Osteocyte (in vitro differentiated cells): ENCODE measurements around the gene DIABLO. TPM values are rescaled to one million over a fixed set of nuclear protein-coding genes. Genes with fewer than 3 reads are reported as not detected.

Experiments used
- DNase-seq: peaks from one replicate; pipeline ENCODE4 v3.0.0; 2021; ENCODE audit warnings: mixed read lengths; ENCODE audit not compliant: unreplicated experiment; ENCODE audit errors: extremely low spot score
- H3K27ac Mint-ChIP-seq: one replicate; pipeline ENCODE4 v1.8.0; 2021; ENCODE audit warnings: mild to moderate bottlenecking, mixed read lengths; ENCODE audit not compliant: unreplicated experiment
- H3K27me3 Mint-ChIP-seq: one replicate; pipeline ENCODE4 v1.8.0; 2021; ENCODE audit warnings: mixed read lengths; ENCODE audit not compliant: unreplicated experiment
- H3K36me3 Mint-ChIP-seq: one replicate; pipeline ENCODE4 v1.8.0; 2021; ENCODE audit warnings: mixed read lengths; ENCODE audit not compliant: unreplicated experiment
- H3K4me1 Mint-ChIP-seq: one replicate; pipeline ENCODE4 v1.8.0; 2021; ENCODE audit warnings: mixed read lengths; ENCODE audit not compliant: unreplicated experiment
- H3K4me3 Mint-ChIP-seq: one replicate; pipeline ENCODE4 v1.8.0; 2021; ENCODE audit warnings: mild to moderate bottlenecking, moderate library complexity, mixed read lengths; ENCODE audit not compliant: unreplicated experiment
- H3K9me3 Mint-ChIP-seq: one replicate; pipeline ENCODE4 v1.8.0; 2021; ENCODE audit warnings: mixed read lengths; ENCODE audit not compliant: unreplicated experiment
- CTCF ChIP-seq: fragments of 200-600 bp; sonication (generic); IDR thresholded peaks from 2 replicates; pipeline ENCODE4 v1.5.0; 2021; ENCODE audit warnings: antibody characterized with exemption, mild to moderate bottlenecking, moderate library complexity
- total RNA-seq: library from RNA; stranded (reverse); gene quantifications from 2 replicates; pipeline ENCODE4 v1.2.1, GENCODE V29; 2021

DIABLO gene
- total RNA-seq, 1 donor from 2014 or later, result 51.5 TPM

- Mint-ChIP-seq H3K27ac (no peak overlapping the region), H3K4me1 (no peaks in the 10 kb centered on the region)
- TF ChIP-seq CTCF, result no peak
Observed at GRCh38 chr12:122243965-122244364, 18.1 kb upstream of the DIABLO start.

DNA sequence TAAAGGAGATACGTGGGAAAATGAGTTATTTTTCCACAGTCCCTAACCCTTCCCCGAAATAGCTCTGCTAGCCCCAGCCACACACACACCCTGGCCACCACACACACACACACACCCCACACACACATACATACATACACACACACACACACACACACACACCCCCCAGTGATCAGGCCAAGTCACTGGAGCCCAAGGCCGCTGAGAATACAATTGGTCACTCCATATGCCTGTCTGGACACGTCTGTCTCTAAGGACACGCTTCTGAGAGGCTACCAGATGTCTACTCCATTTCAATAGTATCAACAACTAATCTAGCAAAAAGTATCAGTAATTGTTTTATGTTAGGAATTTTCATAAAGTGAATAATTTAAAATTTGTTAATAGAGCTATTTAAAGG, 13.0 kb upstream of the DIABLO start:
- Mint-ChIP-seq H3K27me3 (no peaks in the 10 kb centered on the region), H3K36me3 (peaks cover 35% of the 10 kb centered on the region), H3K4me1 (no peaks in the 10 kb centered on the region), H3K9me3 (no peaks in the 10 kb centered on the region), H3K4me3 (no peak overlapping the region), H3K27ac (no peak overlapping the region)
- DNase-seq, result no peak
- TF ChIP-seq CTCF, result no peak

More at GRCh38 chr12:122243965-122244364, 18.1 kb upstream of the DIABLO start:
- Mint-ChIP-seq H3K36me3 (peaks cover 39% of the 10 kb centered on the region), H3K4me3 (no peak overlapping the region), H3K9me3 (no peaks in the 10 kb centered on the region), H3K27me3 (no peaks in the 10 kb centered on the region)
- DNase-seq, result no peak

DNA sequence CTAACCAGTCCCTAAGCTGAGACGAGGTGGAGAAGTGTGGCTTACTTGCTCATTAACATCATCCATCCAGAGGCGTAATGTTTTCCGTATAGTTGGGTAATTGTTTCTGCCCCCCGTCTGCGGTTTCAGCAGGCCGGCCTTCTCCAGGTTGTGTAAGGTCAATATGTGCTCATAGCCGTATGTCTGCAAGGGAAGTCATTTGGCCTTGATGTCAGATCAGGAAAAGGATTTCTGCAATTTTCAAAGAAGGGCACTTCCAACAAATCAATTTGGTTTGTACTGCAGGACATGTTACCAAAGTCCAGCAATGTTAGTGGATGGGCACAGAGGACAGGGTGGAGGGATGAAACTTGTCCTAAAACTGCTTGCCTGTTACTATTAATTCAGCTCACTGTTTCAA, 9.9 kb upstream of the DIABLO start:
- DNase-seq, result no peak
- Mint-ChIP-seq H3K27ac (no peak overlapping the region), H3K4me3 (no peak overlapping the region), H3K4me1 (no peaks in the 10 kb centered on the region), H3K9me3 (no peaks in the 10 kb centered on the region), H3K36me3 (peaks cover 39% of the 10 kb centered on the region), H3K27me3 (no peaks in the 10 kb centered on the region)
- no peak for TF ChIP-seq CTCF

- Mint-ChIP-seq H3K36me3 (peaks cover 31% of the 10 kb centered on the region), H3K27me3 (no peaks in the 10 kb centered on the region), H3K4me1 (no peaks in the 10 kb centered on the region), H3K27ac (no peak overlapping the region), H3K4me3 (no peak overlapping the region), H3K9me3 (no peaks in the 10 kb centered on the region)
- TF ChIP-seq CTCF, result no peak
- DNase-seq, result no peak
Observed at GRCh38 chr12:122232691-122233090, 6.8 kb upstream of the DIABLO start.

DNA sequence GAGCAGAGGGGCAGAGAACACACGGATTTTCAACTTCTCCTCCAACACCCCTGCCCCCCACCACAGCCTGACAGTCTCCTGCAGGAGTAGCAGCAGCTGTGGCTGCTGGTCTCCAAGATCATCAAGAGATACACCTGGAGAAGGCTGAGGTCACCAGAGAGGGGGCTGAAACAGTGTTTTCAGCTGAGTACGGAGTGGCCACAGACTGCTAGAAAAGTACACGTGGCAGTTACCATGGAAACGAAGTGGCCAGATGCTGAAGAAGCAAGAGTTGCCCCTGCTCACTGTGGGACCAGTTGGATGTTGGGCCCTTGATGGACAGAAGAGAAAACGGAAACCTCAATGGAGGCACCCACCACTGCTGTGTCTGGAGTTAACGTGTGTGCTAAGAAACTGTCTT, 4.9 kb upstream of the DIABLO start:
- Mint-ChIP-seq H3K27me3 (no peaks in the 10 kb centered on the region), H3K9me3 (no peaks in the 10 kb centered on the region)

More for the DNA sequence above, 4.9 kb upstream of the DIABLO start:
- no peak for DNase-seq
- Mint-ChIP-seq H3K36me3 (peaks cover 26% of the 10 kb centered on the region), H3K4me1 (peaks cover 8% of the 10 kb centered on the region), H3K27ac (no peak overlapping the region), H3K4me3 (no peak overlapping the region)
- no peak for TF ChIP-seq CTCF
